Gastrocnemius medialis (tissue), 4 donors: ENCODE results near the gene B4GALT6.

ENCODE experiments used
- CTCF ChIP-seq, 5 experiments: fragments of 450-650 bp in 3 of 5; fragments of 200-600 bp in 2 of 5; sonication (generic) in 2 of 5; IDR thresholded peaks in 4 of 5; conservative IDR thresholded peaks in 1 of 5; 1 replicate in 4 of 5; 2 replicates in 1 of 5; pipeline ENCODE4 v1.5.1; 2016 to 2019; ENCODE audit warnings: antibody characterized with exemption in 5 of 5, mild to moderate bottlenecking in 3 of 5, moderate library complexity in 3 of 5
- POLR2A ChIP-seq, 2 donors: fragments of 450-650 bp; IDR thresholded peaks; one replicate each; pipeline ENCODE4 v1.6.1; 2017; ENCODE audit warnings: antibody characterized with exemption in 2 of 2, mild to moderate bottlenecking in 2 of 2, moderate library complexity in 2 of 2

GRCh38 chr18:31679133-31679742, 5.1 kb downstream of the B4GALT6 start:
- no peak for TF ChIP-seq CTCF (IDR thresholded peaks at IDR 0.05 in 4 of 5, conservative IDR thresholded peaks at IDR 0.05 in 1 of 5)
- no peak for TF ChIP-seq POLR2A (IDR thresholded peaks at IDR 0.05)
